Testis (tissue), 2 donors: ENCODE results near the gene CCR5.

ENCODE experiments used
- CTCF ChIP-seq, 3 experiments: fragments of 450-650 bp in 2 of 3; fragments of 200-600 bp in 1 of 3; sonication (generic) in 1 of 3; IDR thresholded peaks; one replicate each; pipeline ENCODE4 v1.5.1; 2016 to 2019; ENCODE audit warnings: antibody characterized with exemption in 3 of 3, mild to moderate bottlenecking in 2 of 3, moderate library complexity in 1 of 3
- POLR2A ChIP-seq: fragments of 450-650 bp; IDR thresholded peaks from one replicate; pipeline ENCODE4 v1.6.1; 2017; ENCODE audit warnings: antibody characterized with exemption, mild to moderate bottlenecking, moderate library complexity

- no peak for TF ChIP-seq POLR2A
- TF ChIP-seq CTCF (IDR thresholded peaks at IDR 0.05), result no peak
Observed at GRCh38 chr3:46412786-46413298, 42.1 kb downstream of the CCR5 start.
